OCI-LY1 (cell line): ENCODE data around the gene ADAMTS17.

Experiments
- CTCF ChIP-seq: fragments of 200-600 bp; sonication (generic), shearing (Covaris generic); IDR thresholded peaks from 2 replicates; pipeline ENCODE4 v1.5.1; 2017; ENCODE audit warnings: mild to moderate bottlenecking, antibody characterized with exemption, low read length, moderate library complexity, mixed read lengths
- EZH2 ChIP-seq: fragments of 200-600 bp; sonication (generic), shearing (Covaris generic); IDR thresholded peaks from 2 replicates; pipeline ENCODE4 v1.8.0; 2017; ENCODE audit warnings: borderline replicate concordance, mixed run types, mild to moderate bottlenecking, antibody characterized with exemption, low read length, moderate library complexity, mixed read lengths

DNA sequence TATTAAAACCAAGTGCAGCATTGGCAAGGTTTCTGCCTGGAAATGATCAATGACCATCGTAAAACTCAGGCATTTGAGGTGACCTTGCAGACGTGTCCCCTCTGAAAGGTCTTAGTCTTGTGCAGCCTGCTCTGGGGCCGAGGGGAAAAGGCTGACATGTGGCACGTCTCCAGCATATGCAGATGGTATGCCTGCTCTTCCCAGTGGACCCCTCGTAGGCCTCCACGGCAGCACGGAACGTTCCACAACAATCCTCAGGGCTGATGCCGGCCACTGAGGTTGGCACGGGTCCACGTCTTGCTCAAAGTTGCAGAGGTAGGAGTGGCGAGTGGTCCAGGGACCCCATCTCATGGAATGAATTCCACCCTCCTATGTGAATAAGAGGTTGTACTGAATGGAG lies 361.0 kb downstream of the ADAMTS17 start:
- TF ChIP-seq CTCF, result no peak
- TF ChIP-seq EZH2, result no peak
